ENCODE measurements around the gene GRID1.

Gene GRID1

DNA sequence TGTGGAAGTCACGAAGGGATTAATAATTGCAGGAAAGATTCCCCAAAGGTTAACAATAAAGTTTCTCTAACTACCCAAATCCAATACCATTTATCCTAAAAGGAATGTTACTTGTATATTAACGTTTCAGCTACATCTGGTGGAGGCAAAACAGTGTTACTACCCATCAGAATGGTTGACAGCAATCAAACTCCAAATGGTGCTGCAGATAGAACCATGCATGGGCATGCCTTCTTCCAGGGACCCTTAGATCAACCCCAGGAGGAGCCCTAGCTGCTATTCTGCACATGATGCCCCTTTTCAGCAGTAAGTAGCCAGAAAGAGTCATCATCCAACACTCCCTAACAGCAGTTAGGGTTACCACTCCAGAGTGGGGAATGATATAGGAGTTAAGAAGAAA is 336.3 kb downstream of the GRID1 start:
- TF ChIP-seq, protein P1, sequence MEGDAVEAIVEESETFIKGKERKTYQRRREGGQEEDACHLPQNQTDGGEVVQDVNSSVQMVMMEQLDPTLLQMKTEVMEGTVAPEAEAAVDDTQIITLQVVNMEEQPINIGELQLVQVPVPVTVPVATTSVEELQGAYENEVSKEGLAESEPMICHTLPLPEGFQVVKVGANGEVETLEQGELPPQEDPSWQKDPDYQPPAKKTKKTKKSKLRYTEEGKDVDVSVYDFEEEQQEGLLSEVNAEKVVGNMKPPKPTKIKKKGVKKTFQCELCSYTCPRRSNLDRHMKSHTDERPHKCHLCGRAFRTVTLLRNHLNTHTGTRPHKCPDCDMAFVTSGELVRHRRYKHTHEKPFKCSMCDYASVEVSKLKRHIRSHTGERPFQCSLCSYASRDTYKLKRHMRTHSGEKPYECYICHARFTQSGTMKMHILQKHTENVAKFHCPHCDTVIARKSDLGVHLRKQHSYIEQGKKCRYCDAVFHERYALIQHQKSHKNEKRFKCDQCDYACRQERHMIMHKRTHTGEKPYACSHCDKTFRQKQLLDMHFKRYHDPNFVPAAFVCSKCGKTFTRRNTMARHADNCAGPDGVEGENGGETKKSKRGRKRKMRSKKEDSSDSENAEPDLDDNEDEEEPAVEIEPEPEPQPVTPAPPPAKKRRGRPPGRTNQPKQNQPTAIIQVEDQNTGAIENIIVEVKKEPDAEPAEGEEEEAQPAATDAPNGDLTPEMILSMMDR (conservative IDR thresholded peaks at IDR 0.05; ENCODE audit: control insufficient read depth, insufficient read depth, low read depth, low read length), result no peak
- no peak for DNase-seq (ENCODE audit: low read depth)
- H3K4me3 ChIP-seq (ENCODE audit: control insufficient read depth, low read depth, low read length), result no peak overlapping the region

DNA sequence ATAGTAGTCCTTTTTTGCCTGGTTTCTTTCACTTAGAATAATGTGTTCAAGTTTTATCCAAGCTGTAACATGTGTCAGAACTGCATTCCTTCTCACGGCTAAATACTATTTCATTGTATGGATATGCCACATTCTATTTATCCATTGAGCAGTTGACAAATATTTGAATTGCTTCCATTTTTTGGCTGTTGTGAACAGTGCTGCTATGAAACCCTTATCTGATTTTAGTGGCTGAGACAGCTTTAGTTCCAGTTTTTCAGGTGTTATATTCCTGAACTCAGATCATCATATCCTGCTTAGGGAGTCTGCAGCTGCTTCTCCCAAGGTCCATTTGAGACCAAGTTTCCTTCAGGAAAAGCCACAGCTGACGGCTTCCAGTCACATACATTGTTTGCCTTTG is 339.2 kb downstream of the GRID1 start:
- DNase-seq (ENCODE audit: low read depth), result no peak
- no peak overlapping the region for H3K4me3 ChIP-seq (ENCODE audit: control insufficient read depth, low read depth, low read length)
- TF ChIP-seq, protein P1 (conservative IDR thresholded peaks at IDR 0.05; ENCODE audit: control insufficient read depth, insufficient read depth, low read depth, low read length), result no peak

DNA sequence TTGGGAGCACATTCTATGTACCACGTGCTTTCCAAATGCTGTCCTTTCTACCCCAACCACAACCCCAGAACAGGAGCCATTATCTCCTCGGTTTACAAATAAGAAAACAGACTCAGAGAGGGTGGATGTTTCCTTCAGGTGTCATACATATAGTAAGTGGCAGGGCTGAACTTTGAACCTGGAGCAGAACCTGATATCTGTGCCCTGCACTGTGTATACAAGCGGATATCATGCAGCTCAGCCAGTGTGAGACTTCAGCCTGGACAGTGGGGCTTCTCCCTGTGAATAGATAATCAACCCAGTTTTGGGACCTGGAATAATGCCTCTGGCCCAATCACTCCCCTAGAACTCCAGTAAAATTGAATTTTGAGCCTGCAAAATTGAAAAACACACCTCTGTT is 341.1 kb downstream of the GRID1 start:
- TF ChIP-seq, protein P1 (conservative IDR thresholded peaks at IDR 0.05; ENCODE audit: control insufficient read depth, insufficient read depth, low read depth, low read length), result no peak

DNA sequence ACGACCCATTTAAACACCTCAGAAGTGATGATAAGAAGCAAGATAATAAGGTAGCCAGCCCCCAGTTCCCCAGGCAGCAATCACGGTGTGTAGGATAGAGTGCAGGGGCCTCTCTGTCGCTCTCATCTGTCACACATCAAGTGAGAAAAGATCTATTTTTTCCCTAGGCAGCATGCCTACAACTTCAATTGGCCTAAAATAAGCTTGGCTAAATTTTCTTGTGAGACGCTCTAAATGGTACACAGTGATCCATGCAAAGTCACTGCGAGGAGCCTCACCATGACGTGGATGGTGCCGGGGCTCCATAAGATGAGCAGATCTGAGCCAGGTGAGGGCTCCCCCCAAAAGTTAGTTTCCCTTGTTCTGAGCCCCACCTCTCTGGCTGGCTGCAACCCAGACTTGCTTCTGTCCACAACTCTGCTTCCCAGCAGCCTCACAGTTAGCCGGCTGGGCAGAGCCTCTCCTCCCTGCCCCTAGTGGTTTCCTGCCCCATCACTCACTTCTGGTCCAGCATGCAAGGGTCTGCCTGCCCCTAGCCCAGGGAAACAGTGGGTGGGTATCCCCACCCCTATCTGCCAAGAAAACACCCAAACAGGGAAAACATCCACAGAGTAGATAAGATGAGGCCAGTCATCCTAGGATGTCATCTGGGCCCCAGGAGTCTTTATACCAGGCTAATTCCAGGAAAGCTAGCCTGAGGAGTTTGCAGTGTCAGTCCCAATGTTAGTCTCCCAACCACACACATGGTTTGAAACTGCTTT is 342.1 kb downstream of the GRID1 start:
- DNase-seq (ENCODE audit: low read depth), result no peak
- TF ChIP-seq, protein P1 (conservative IDR thresholded peaks at IDR 0.05; ENCODE audit: control insufficient read depth, insufficient read depth, low read depth, low read length), result no peak

More for the DNA sequence above, 341.1 kb downstream of the GRID1 start:
- no peak for DNase-seq (ENCODE audit: low read depth)
- no peak overlapping the region for H3K4me3 ChIP-seq (ENCODE audit: control insufficient read depth, low read depth, low read length)

DNA sequence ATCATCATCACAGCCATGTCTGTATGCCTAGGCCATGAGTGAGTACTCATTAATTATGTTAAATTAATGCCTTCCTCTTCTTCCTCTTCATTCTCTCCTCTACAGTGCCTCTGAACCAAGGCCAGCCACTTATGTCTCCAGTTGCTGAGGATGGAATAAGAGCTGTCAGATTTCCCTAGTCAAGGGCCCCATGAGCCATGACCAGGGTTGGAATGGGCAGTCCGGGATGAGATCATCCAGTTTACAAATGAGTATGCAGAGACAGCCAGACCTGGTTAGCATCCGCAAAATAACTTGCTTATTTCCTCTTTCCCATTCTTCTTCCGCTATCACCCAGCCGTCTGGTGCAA is 342.7 kb downstream of the GRID1 start:
- DNase-seq (ENCODE audit: low read depth), result no peak
- TF ChIP-seq, protein P1 (conservative IDR thresholded peaks at IDR 0.05; ENCODE audit: control insufficient read depth, insufficient read depth, low read depth, low read length), result no peak
- H3K4me3 ChIP-seq (ENCODE audit: control insufficient read depth, low read depth, low read length), result no peak overlapping the region

More for the DNA sequence above, 342.1 kb downstream of the GRID1 start:
- no peak overlapping the region for H3K4me3 ChIP-seq (ENCODE audit: control insufficient read depth, low read depth, low read length)

DNA sequence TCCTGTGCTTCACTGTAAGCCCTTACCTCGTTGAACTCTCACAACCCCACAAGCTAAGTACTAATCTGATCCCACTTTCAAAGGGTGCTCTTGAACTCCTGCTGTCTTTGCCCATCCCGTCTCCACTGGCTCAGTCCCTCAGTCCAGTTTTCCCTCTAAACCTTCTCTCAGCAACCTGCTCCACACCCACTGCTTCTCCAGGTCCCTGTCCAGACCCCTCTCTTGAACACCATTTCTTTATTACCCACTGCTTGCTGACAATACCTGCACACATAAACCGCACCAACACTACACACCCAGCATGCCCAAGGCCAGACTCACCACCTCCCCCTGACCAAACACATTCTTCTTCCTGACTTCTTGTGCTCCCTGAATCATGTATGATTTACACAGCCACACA is 343.3 kb downstream of the GRID1 start:
- DNase-seq (ENCODE audit: low read depth), result no peak
- TF ChIP-seq, protein P1 (conservative IDR thresholded peaks at IDR 0.05; ENCODE audit: control insufficient read depth, insufficient read depth, low read depth, low read length), result no peak

More for the DNA sequence above, 343.3 kb downstream of the GRID1 start:
- no peak overlapping the region for H3K4me3 ChIP-seq (ENCODE audit: control insufficient read depth, low read depth, low read length)

All from fibroblast of mammary gland (primary cell).